ENCODE measurements around the gene PPP4R1.

PPP4R1 gene

DNA sequence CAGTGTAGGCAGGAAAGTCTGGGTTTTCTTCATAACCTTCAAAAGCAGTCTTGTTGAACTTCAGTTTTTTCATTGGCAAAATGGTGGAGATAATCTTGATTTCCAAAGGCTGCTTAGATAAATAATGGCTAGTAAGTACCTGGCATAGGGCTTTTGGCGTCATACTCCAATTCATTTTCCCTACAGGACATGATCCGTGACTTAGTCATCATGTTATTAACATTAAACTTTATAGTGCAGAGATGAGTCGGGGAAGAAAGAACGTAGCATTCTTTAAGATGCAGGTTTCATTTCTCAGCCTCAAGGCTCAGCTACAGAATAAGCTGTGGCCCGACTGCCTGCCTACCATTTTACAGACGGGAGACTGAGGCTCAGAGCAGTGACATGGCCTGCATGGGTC, 75.1 kb downstream of the PPP4R1 start:
- DNase-seq = no peak

DNA sequence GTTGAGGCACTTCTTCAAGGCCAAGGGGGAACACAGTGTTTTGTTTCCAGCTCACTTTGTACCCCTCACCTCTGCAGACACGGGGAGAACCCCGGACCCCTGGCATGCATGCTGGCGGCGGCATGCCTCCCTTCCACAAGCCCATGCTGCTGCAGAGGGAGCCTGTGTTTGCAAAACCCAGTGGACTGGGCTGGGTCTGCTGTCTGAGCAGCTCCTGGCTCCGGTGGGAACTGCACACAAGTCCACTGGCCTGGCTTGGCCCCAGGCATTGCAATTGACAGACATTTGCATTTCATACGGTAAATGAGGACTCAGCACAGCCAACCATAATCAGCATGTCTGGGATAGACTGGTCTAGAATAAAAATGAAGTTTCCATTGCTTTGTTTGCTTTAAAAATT, 76.7 kb downstream of the PPP4R1 start:
- no peak for DNase-seq

DNA sequence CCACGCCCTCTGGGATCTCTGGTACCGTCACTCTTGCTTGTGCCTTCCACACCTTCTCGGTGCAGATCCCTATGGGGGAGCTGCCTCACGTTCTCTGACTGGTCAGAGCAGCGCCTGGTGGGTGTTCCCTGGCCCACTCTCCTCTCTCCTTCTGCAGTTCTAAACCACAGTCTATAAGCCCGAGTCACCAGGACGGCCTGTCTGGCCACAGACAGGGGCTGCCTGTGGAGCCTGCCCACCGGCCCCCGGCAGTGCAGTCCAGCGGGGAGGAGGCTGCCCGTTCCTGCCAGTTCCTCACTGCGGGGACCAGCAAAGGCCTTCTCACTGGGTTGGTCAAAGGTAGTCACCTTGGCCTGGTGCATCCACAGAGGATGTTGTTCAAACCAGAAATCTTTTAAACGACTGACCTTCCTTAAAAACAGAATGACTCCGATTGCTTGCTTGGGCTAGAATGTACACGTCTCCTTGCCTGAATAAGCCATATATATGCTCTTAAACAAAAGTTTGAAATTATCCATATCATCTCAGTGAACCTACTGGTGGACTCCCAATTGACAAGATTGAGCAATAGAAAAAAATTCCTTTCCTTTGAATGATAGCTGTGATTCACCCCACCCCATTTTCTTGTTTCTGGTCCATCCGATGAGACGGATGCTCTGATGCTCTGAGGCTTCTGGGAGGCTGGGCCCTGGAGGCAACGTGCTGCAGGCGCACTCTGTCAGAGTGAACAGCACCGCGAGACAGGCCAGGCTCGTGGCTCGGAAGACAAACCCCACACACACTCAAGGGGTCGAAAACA, 77.8 kb downstream of the PPP4R1 start:
- DNase-seq = no peak

GRCh38 chr18:9535430-9535991, 78.8 kb downstream of the PPP4R1 start:
- no peak for DNase-seq

DNA sequence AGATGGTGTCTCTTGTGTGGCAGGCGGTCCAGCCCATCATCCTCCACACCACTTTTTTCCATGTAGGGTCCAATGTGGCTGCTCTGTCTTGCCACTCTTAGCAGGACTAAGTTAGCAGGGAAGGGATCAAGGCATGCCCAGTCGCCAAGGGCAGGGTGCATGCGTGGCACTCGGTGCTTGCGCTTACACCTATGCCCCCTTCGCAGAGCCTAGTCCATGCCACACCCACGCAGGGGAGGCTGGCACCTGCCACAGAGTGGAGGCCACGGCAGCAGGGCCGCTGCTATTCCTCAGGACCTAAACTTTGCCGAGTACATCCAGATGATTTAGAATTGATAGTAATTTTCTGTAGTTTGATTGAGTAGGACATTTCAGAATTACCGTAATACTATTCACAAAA, 79.5 kb downstream of the PPP4R1 start:
- no peak for DNase-seq

DNA sequence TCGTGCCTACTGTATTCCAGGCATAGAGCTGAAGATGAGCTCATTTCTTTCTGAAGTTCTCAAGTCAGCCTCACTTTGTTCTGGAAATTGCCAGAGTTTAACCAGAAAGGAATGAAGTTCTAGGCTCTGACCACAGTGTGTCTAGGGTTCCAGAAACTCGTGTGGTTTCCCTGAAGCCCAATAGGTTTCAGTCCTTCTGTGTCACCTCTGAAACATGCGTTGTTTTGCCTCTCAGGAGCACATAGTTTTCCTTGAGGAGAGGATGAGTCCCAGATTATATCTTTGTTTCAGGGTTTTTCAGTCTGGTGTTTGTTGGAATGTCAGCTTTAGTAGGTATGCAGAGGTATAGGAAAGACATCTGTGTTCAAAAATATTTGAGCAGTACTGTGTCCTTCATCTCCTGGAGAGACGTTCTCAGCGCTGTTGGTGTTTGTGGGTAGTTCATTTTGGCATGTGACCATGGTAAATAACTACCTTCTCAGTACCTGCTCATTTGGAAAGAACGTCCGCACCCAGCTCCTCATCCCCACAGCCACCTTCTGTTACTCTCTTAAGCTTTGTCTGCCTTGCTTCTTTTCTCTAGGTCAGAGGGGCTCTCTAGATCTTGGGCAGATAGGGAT, 82.5 kb downstream of the PPP4R1 start:
- no peak for DNase-seq

GRCh38 chr18:9530226-9531009, 83.9 kb downstream of the PPP4R1 start:
- DNase-seq = no peak

DNA sequence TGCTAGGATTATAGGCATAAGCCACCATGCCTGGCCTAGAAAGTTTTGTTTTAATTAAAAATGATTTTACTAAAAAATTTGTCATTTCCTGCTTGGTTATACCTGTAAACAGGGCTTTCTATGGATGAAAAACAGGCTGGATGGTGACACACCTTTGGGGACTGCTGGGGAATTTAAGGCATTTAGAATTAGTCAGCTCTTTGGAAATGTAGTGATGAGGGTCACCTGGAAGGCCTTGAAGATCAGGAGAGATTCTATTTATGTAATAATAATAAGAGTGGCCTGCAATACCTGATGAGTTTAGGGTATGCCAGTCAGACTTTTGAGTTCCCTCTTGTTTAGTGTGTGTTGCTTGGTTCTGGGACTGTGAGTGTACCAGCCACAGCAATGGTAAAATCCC, 87.9 kb downstream of the PPP4R1 start:
- no peak for DNase-seq

GRCh38 chr18:9522952-9523351, 91.4 kb downstream of the PPP4R1 start:
- no peak for DNase-seq

- no peak for DNase-seq
Observed at GRCh38 chr18:9521770-9522169, 92.6 kb downstream of the PPP4R1 start.

DNA sequence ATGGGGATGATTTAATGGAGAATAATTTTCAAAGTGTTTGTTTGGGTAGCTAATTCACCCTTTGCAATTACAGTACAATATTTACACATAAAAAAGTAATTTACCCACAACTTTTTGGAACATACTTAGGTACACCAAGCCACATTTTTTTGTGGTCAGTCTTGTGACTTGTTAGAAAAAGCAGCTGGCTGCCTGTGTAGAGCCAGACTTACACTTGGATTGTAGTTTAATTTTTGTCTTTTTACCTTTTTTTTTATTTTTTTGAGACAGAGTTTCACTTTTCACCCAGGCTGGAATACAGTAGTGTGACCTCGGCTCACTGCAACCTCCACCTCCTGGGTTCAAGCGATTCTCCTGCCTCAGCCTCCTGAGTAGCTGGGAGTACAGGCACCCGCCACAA, 93.7 kb downstream of the PPP4R1 start:
- DNase-seq = no peak

GRCh38 chr18:9519399-9519798, 95.0 kb downstream of the PPP4R1 start:
- no peak for DNase-seq

DNA sequence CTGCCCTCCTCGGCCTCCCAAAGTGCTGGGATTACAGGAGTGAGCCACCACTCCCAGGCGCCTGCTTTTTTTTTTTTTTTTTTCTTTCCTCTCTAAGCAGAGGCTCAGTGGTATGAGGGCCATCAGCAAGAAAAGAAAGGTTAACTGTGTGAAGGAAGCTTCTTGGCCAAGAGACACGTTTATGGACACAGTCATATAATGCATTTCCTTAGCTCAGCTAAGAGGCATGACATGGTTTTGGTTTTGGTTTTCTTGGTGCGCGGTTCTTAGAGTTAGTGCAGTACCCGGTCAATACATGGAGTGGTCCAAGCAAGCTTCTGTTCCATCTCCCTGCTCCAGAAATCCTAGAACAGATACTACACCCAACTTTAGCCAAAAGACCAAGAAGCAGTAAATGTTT, 96.5 kb downstream of the PPP4R1 start:
- no peak for DNase-seq

DNA sequence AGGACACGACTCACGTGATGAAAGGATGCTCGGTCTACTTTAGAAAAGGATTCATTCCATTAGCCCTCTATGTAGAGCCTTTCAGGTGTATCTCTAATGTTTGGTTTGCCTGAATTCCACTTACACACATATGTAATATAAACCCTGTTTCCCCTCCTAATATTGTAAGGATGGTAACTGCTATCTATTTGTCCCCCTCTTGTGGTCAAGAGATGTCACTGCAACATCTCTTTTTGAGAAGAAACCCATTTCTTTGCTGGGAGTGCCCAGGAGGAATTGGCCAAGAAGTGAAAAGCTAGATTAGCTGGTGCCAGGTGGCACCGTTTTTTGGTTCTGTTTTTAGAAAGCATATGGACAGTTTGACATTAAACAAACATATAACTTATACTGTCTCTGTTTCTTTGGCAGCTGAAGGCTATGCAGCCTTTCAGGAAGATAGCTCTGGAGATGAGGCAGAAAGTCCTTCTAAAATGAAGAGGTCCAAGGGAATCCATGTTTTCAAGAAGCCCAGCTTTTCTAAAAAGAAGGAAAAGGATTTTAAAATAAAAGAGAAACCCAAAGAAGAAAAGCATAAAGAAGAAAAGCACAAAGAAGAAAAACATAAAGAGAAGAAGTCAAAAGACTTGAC, 97.8 kb downstream of the PPP4R1 start:
- no peak for DNase-seq

DNA sequence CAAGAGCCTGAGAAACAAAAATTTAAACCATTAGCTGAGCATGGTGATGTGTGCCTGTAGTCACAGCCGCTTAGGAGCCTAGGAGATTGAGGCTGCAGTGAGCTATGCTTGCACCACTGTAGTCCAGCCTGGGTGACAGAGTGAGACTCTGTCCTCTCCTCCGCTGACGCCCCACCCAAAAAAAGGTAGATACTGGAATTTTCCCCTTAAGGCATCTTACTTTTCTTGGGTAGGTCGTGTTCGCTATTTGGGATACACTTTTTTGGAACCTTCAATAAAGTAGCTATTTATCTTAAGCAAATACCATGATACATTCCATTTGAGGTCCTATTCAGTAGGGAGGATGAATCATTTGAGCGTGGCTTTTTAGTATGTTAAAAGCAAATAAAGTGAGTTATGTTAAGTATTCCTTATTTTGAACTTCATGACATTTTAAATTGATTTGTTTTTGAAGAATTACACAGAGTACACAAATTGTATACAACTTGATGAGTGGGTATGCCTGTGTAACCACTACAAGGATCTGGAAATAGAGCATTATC, 100.3 kb downstream of the PPP4R1 start:
- DNase-seq = no peak

- no peak for DNase-seq
Observed at GRCh38 chr18:9508446-9509025, 105.8 kb downstream of the PPP4R1 start.

GRCh38 chr18:9507565-9508088, 106.7 kb downstream of the PPP4R1 start:
- DNase-seq = no peak

DNA sequence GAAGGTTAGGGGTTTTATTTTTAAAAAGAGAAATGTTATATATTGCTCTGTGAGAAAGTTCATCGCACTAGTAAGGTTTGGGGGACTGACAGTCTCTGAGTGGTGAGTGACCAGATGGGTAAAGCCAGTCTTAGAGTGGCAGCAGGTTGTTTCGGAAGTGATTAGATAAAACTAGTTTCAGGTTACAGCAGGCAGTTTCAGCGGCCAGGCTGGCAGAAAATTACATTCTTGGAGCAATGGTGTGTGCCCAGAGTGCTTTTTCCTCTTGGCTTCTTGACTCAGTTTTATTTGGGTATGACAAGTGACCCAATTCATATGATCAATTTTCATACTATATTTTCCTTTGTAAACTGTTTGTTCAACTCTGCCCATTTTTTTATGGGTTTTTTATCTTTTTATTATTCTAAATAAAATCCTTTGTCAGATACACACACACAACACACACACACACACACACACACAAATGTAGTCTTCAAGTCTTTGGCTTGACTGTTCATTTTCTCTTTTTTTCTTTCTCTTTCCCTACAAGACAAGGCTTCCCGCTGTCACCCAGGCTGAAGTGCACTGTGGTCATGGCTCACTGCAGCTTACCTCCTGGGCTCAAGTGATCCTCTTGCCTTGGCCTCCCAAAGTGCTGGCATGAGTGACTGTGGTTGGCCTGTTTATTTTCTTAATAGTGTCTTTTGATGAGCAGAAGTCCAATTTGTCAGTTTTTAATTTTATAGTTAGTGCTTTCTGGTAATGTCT, 108.1 kb downstream of the PPP4R1 start:
- no peak for DNase-seq
